Stomach (tissue), 9 donors: ENCODE measurements around the gene MEA1. TPM values are rescaled to one million over a fixed set of nuclear protein-coding genes. Genes with fewer than 3 reads are reported as not detected.

ENCODE experiments used
- DNase-seq, 2 donors: peaks; one replicate each; pipeline versions ENCODE4 v3.0.0 to v3.0.0-alpha.2; 2013 to 2019
- H3K27ac ChIP-seq, 5 donors: fragments of 200-600 bp in 4 of 5; sonication (generic) in 4 of 5; one replicate each; pipeline ENCODE4 v1.5.1; 2013 to 2019; ENCODE audit warnings: mild to moderate bottlenecking in 1 of 5, moderate library complexity in 1 of 5
- H3K27me3 ChIP-seq, 3 donors: fragments of 200-600 bp; sonication (generic); one replicate each; pipeline ENCODE4 v1.5.1; 2017 to 2019; ENCODE audit warnings: mixed run types in 1 of 3
- H3K36me3 ChIP-seq, 4 donors: fragments of 200-600 bp; sonication (generic); 1 replicate in 3 of 4; 2 replicates in 1 of 4; pipeline ENCODE4 v1.5.1; 2016 to 2019
- H3K4me1 ChIP-seq, 4 donors: fragments of 200-600 bp; sonication (generic); one replicate each; pipeline ENCODE4 v1.5.1; 2016 to 2019
- H3K4me3 ChIP-seq, 4 donors: fragments of 200-600 bp; sonication (generic) in 3 of 4; one replicate each; pipeline ENCODE4 v1.5.1; 2016 to 2019; ENCODE audit warnings: mild to moderate bottlenecking in 1 of 4
- H3K9me3 ChIP-seq, 4 donors: fragments of 200-600 bp; sonication (generic); one replicate each; pipeline ENCODE4 v1.5.1; 2016 to 2019
- CTCF ChIP-seq, 7 experiments: fragments of 450-650 bp in 4 of 7; fragments of 200-600 bp in 3 of 7; sonication (generic) in 3 of 7; IDR thresholded peaks; one replicate each; pipeline ENCODE4 v1.5.1; 2016 to 2019; ENCODE audit warnings: antibody characterized with exemption in 7 of 7, control low read depth in 2 of 7, mild to moderate bottlenecking in 1 of 7
- EP300 ChIP-seq: sonication (generic); formaldehyde crosslinking; IDR thresholded peaks from one replicate; pipeline ENCODE4 v1.6.1; 2017; ENCODE audit warnings: antibody characterized with exemption
- POLR2A ChIP-seq, 4 donors: fragments of 450-650 bp; IDR thresholded peaks; one replicate each; pipeline ENCODE4 v1.6.1; 2016; ENCODE audit warnings: antibody characterized with exemption in 4 of 4, control low read depth in 2 of 4, mild to moderate bottlenecking in 1 of 4, moderate library complexity in 1 of 4
- POLR2AphosphoS5 ChIP-seq, 3 donors: sonication (generic); formaldehyde crosslinking; IDR thresholded peaks; one replicate each; pipeline ENCODE4 v1.6.1; 2016; ENCODE audit warnings: antibody characterized with exemption in 3 of 3
- WGBS, 5 donors: extraction: QIAGEN DNeasy Blood & Tissue Kit in 3 of 5; methylation state at CpG; one replicate each; pipeline versions ENCODE4 v1.1.5 to v1.1.7; 2013 to 2018; 5-methylcytosine and 5-hydroxymethylcytosine counted together
- intact Hi-C: fragments of 100-400 bp; cut with DNase I; formaldehyde crosslinking; loops from one replicate; pipeline ENCODE4 v1.15.1; 2023; ENCODE audit warnings: low total_unique reads
- polyA plus RNA-seq, 3 donors: library from polyadenylated mRNA; stranded (reverse); fragments of 200-250 nt; gene quantifications; one replicate each; pipeline ENCODE4 v1.2.3, GENCODE V29; 2013
- total RNA-seq, 5 donors: library from RNA; depleted of rRNA; stranded (reverse); fragments of >200 nt; gene quantifications; one replicate each; pipeline versions ENCODE4 v1.1.0 to v1.2.3, GENCODE V29; 2014 to 2016
- donor health status: healthy with polysubstance abuse.
- donor health status: Bipolar disorder and iron deficiency.
- donor health status: healthy.

MEA1 gene
- total and polyA plus RNA-seq, 8 donors, result 3.6 to 118 (median 50.0) TPM

- no peaks in the 10 kb centered on the region for H3K9me3 ChIP-seq
- DNase-seq, result no peak
- WGBS, 5 donors, result 75 to 92% (median 79%) methylated on average over 7 of the region's 7 CpGs
- intact Hi-C loops, result no loop called here
- H3K27ac ChIP-seq, result no peak overlapping the region
- no peak overlapping the region for H3K4me3 ChIP-seq
- peaks cover 47 to 77% (median 74%) of the 10 kb centered on the region in 4 donors for H3K36me3 ChIP-seq
- no peaks in the 10 kb centered on the region for H3K27me3 ChIP-seq
- TF ChIP-seq POLR2AphosphoS5 (IDR thresholded peaks at IDR 0.05), result no peak
- TF ChIP-seq EP300, result no peak
- TF ChIP-seq CTCF (IDR thresholded peaks at IDR 0.05), result no peak
- no peak for TF ChIP-seq POLR2A (IDR thresholded peaks at IDR 0.05)
- peaks cover 0 to 21% (median 3%) of the 10 kb centered on the region in 4 donors for H3K4me1 ChIP-seq
Measured at GRCh38 chr6:42966571-42966970, 47.2 kb downstream of the MEA1 start.

- intact Hi-C loops, result no loop called here
- no peak for TF ChIP-seq POLR2AphosphoS5 (IDR thresholded peaks at IDR 0.05)
- TF ChIP-seq EP300, result no peak
- TF ChIP-seq POLR2A (IDR thresholded peaks at IDR 0.05), result no peak
- TF ChIP-seq CTCF (IDR thresholded peaks at IDR 0.05), result no peak
- peak overlapping the region in 1 of 5 donors; percentile 46 for H3K27ac ChIP-seq
- peak in 1 of 2 donors; percentile 70 for DNase-seq
- no peaks in the 10 kb centered on the region for H3K9me3 ChIP-seq
- WGBS, 5 donors, result 65 to 84% (median 79%) methylated on average over 3 to 9 of the region's 9 CpGs
- H3K27me3 ChIP-seq, result no peaks in the 10 kb centered on the region
- no peak overlapping the region for H3K4me3 ChIP-seq
- peaks cover 44 to 71% (median 67%) of the 10 kb centered on the region in 4 donors for H3K36me3 ChIP-seq
- peaks cover 11 to 42% (median 21%) of the 10 kb centered on the region in 4 donors for H3K4me1 ChIP-seq
Measured at GRCh38 chr6:42963855-42964605, 49.7 kb downstream of the MEA1 start.

- no peak for TF ChIP-seq EP300
- TF ChIP-seq POLR2A (IDR thresholded peaks at IDR 0.05), result no peak
- TF ChIP-seq POLR2AphosphoS5 (IDR thresholded peaks at IDR 0.05), result no peak
- TF ChIP-seq CTCF (IDR thresholded peaks at IDR 0.05), result no peak
- H3K4me1 ChIP-seq, result peaks cover 11 to 42% (median 21%) of the 10 kb centered on the region in 4 donors
- H3K4me3 ChIP-seq, result no peak overlapping the region
- H3K27ac ChIP-seq, result peak overlapping the region in 1 of 5 donors; percentile 46
- no peaks in the 10 kb centered on the region for H3K27me3 ChIP-seq
- no peaks in the 10 kb centered on the region for H3K9me3 ChIP-seq
- WGBS, 5 donors, result 76 to 90% (median 84%) methylated on average over 10 to 12 of the region's 12 CpGs
- intact Hi-C loops, result no loop called here
- no peak for DNase-seq
- H3K36me3 ChIP-seq, result peaks cover 36 to 64% (median 60%) of the 10 kb centered on the region in 4 donors
Measured at GRCh38 chr6:42963179-42963854, 50.4 kb downstream of the MEA1 start.

- TF ChIP-seq CTCF (IDR thresholded peaks at IDR 0.05) (no peak), POLR2A (IDR thresholded peaks at IDR 0.05) (no peak), POLR2AphosphoS5 (IDR thresholded peaks at IDR 0.05) (no peak), EP300 (no peak)
- intact Hi-C loops, result no loop called here
- WGBS, 5 donors, result 81 to 95% (median 88%) methylated on average over 6 to 13 of the region's 13 CpGs
- Histone ChIP-seq H3K36me3 (peaks cover 30 to 57% (median 54%) of the 10 kb centered on the region in 4 donors), H3K4me1 (peaks cover 11 to 42% (median 21%) of the 10 kb centered on the region in 4 donors), H3K27me3 (no peaks in the 10 kb centered on the region), H3K4me3 (no peak overlapping the region), H3K9me3 (no peaks in the 10 kb centered on the region), H3K27ac (no peak overlapping the region)
- no peak for DNase-seq
Measured at GRCh38 chr6:42962502-42963178, 51.1 kb downstream of the MEA1 start.
